ENCODE measurements around the gene SETSIP.
"Not testable (repeated sequence)": the region's sequence is repeated elsewhere in the genome, so short reads cannot be mapped to it uniquely, and the experiment has no call there.

The SETSIP gene

GRCh38 chr1:92037400-92037799, 37.8 kb downstream of the SETSIP start:
- no peak overlapping the region for H3K27ac ChIP-seq (ENCODE audit: insufficient read depth in 1 of 2, low read depth in 1 of 2, low read length in 2 of 2, poor library complexity in 1 of 2, severe bottlenecking in 2 of 2)
- POLR2A ChIA-PET: no interaction called here
- H3K27me3 ChIP-seq (replicated peaks in 2 of 5; ENCODE audit: control insufficient read depth in 4 of 5, insufficient read depth in 5 of 5, low read length in 4 of 5): peaks cover 0 to 5% (median 0%) of the 10 kb centered on the region in 5 experiments
- H3K4me3 ChIP-seq (ENCODE audit: control insufficient read depth in 1 of 7, extremely low read depth in 1 of 7, insufficient read depth in 4 of 7, low read depth in 2 of 7, low read length in 6 of 7): no peak overlapping the region
- no peak for DNase-seq
- no peaks in the 10 kb centered on the region for H3K4me1 ChIP-seq (ENCODE audit: control extremely low read depth in 1 of 4, control insufficient read depth in 4 of 4, insufficient read depth in 4 of 4, low read length in 3 of 4)
- WGBS (ENCODE audit: insufficient coverage): 97% methylated on average over 5 of the region's 6 CpGs
- H3K36me3 ChIP-seq (ENCODE audit: control insufficient read depth in 4 of 4, insufficient read depth in 4 of 4, low read length in 3 of 4): no peaks in the 10 kb centered on the region
- H3K9me3 ChIP-seq (ENCODE audit: control extremely low read depth in 1 of 5, control insufficient read depth in 4 of 5, insufficient read depth in 2 of 5, low read depth in 1 of 5, low read length in 4 of 5): no peaks in the 10 kb centered on the region
- CTCF ChIA-PET: interaction anchor here (1.2 kb wide), 1 partner anchor 17 kb away, joined by 3 read pairs; no protein-coding TSS in a partner anchor

GRCh38 chr1:92031281-92032110, 43.7 kb downstream of the SETSIP start:
- DNase-seq: no peak
- Histone ChIP-seq H3K27ac (ENCODE audit: insufficient read depth in 1 of 2, low read depth in 1 of 2, low read length in 2 of 2, poor library complexity in 1 of 2, severe bottlenecking in 2 of 2) (no peak overlapping the region), H3K4me1 (ENCODE audit: control extremely low read depth in 1 of 4, control insufficient read depth in 4 of 4, insufficient read depth in 4 of 4, low read length in 3 of 4) (peaks cover 5 to 18% (median 17%) of the 10 kb centered on the region in 4 experiments), H3K27me3 (replicated peaks in 2 of 5; ENCODE audit: control insufficient read depth in 4 of 5, insufficient read depth in 5 of 5, low read length in 4 of 5) (peaks cover 0 to 48% (median 14%) of the 10 kb centered on the region in 5 experiments), H3K4me3 (ENCODE audit: control insufficient read depth in 1 of 7, extremely low read depth in 1 of 7, insufficient read depth in 4 of 7, low read depth in 2 of 7, low read length in 6 of 7) (no peak overlapping the region), H3K9me3 (ENCODE audit: control extremely low read depth in 1 of 5, control insufficient read depth in 4 of 5, insufficient read depth in 2 of 5, low read depth in 1 of 5, low read length in 4 of 5) (no peaks in the 10 kb centered on the region), H3K36me3 (ENCODE audit: control insufficient read depth in 4 of 4, insufficient read depth in 4 of 4, low read length in 3 of 4) (no peaks in the 10 kb centered on the region)
- 88% methylated on average over 5 of the region's 6 CpGs for WGBS (ENCODE audit: insufficient coverage)
- CTCF ChIA-PET: interaction anchor here (1.0 to 1.4 kb wide), 3 partner anchors 10 to 285 kb away, joined by 3 to 5 read pairs (median 3); no protein-coding TSS in a partner anchor
- POLR2A ChIA-PET: no interaction called here

- no peaks in the 10 kb centered on the region for H3K9me3 ChIP-seq (ENCODE audit: control extremely low read depth in 1 of 5, control insufficient read depth in 4 of 5, insufficient read depth in 2 of 5, low read depth in 1 of 5, low read length in 4 of 5)
- H3K36me3 ChIP-seq (ENCODE audit: control insufficient read depth in 4 of 4, insufficient read depth in 4 of 4, low read length in 3 of 4): no peaks in the 10 kb centered on the region
- H3K27ac ChIP-seq (ENCODE audit: insufficient read depth in 1 of 2, low read depth in 1 of 2, low read length in 2 of 2, poor library complexity in 1 of 2, severe bottlenecking in 2 of 2): no peak overlapping the region
- 5% methylated on average over 3 of the region's 4 CpGs for WGBS (ENCODE audit: insufficient coverage)
- peaks cover 0 to 48% (median 14%) of the 10 kb centered on the region in 5 experiments for H3K27me3 ChIP-seq (replicated peaks in 2 of 5; ENCODE audit: control insufficient read depth in 4 of 5, insufficient read depth in 5 of 5, low read length in 4 of 5)
- POLR2A ChIA-PET: no interaction called here
- DNase-seq: peak; percentile 39 to 83 (median 73)
- peak overlapping the region in 6 of 7 experiments; percentile 46 to 80 (median 68) for H3K4me3 ChIP-seq (ENCODE audit: control insufficient read depth in 1 of 7, extremely low read depth in 1 of 7, insufficient read depth in 4 of 7, low read depth in 2 of 7, low read length in 6 of 7)
- H3K4me1 ChIP-seq (ENCODE audit: control extremely low read depth in 1 of 4, control insufficient read depth in 4 of 4, insufficient read depth in 4 of 4, low read length in 3 of 4): peaks cover 5 to 18% (median 17%) of the 10 kb centered on the region in 4 experiments
- CTCF ChIA-PET: interaction anchor here (1.0 to 1.4 kb wide), 4 partner anchors 9 to 286 kb away, joined by 3 to 5 read pairs (median 3); no protein-coding TSS in a partner anchor
Measured at GRCh38 chr1:92030656-92031107, 44.5 kb downstream of the SETSIP start.

GRCh38 chr1:92029241-92029922, 45.8 kb downstream of the SETSIP start:
- no peaks in the 10 kb centered on the region for H3K9me3 ChIP-seq (ENCODE audit: control extremely low read depth in 1 of 5, control insufficient read depth in 4 of 5, insufficient read depth in 2 of 5, low read depth in 1 of 5, low read length in 4 of 5)
- peak overlapping the region; percentile 34 to 80 (median 67) for H3K4me3 ChIP-seq (ENCODE audit: control insufficient read depth in 1 of 7, extremely low read depth in 1 of 7, insufficient read depth in 4 of 7, low read depth in 2 of 7, low read length in 6 of 7)
- peaks cover 5 to 18% (median 17%) of the 10 kb centered on the region in 4 experiments for H3K4me1 ChIP-seq (ENCODE audit: control extremely low read depth in 1 of 4, control insufficient read depth in 4 of 4, insufficient read depth in 4 of 4, low read length in 3 of 4)
- H3K27ac ChIP-seq (ENCODE audit: insufficient read depth in 1 of 2, low read depth in 1 of 2, low read length in 2 of 2, poor library complexity in 1 of 2, severe bottlenecking in 2 of 2): no peak overlapping the region
- POLR2A ChIA-PET: no interaction called here
- H3K27me3 ChIP-seq (replicated peaks in 2 of 5; ENCODE audit: control insufficient read depth in 4 of 5, insufficient read depth in 5 of 5, low read length in 4 of 5): peaks cover 0 to 48% (median 14%) of the 10 kb centered on the region in 5 experiments
- no peaks in the 10 kb centered on the region for H3K36me3 ChIP-seq (ENCODE audit: control insufficient read depth in 4 of 4, insufficient read depth in 4 of 4, low read length in 3 of 4)
- DNase-seq: peak in 2 of 3 donors; percentile 1 to 5
- WGBS (ENCODE audit: insufficient coverage): 51% methylated on average over 25 of the region's 31 CpGs
- CTCF ChIA-PET: no interaction called here

GRCh38 chr1:92026806-92027205, 48.4 kb downstream of the SETSIP start:
- 0% methylated on average over 2 of the region's 9 CpGs for WGBS (ENCODE audit: insufficient coverage)
- CTCF ChIA-PET: no interaction called here
- no peaks in the 10 kb centered on the region for H3K36me3 ChIP-seq (ENCODE audit: control insufficient read depth in 4 of 4, insufficient read depth in 4 of 4, low read length in 3 of 4)
- POLR2A ChIA-PET: no interaction called here
- H3K9me3 ChIP-seq (ENCODE audit: control extremely low read depth in 1 of 5, control insufficient read depth in 4 of 5, insufficient read depth in 2 of 5, low read depth in 1 of 5, low read length in 4 of 5): peaks cover 0 to 7% (median 2%) of the 10 kb centered on the region in 5 experiments
- no peak overlapping the region for H3K4me3 ChIP-seq (ENCODE audit: control insufficient read depth in 1 of 7, extremely low read depth in 1 of 7, insufficient read depth in 4 of 7, low read depth in 2 of 7, low read length in 6 of 7)
- peak; percentile 17 to 79 (median 68) for DNase-seq
- H3K27ac ChIP-seq (ENCODE audit: insufficient read depth in 1 of 2, low read depth in 1 of 2, low read length in 2 of 2, poor library complexity in 1 of 2, severe bottlenecking in 2 of 2): no peak overlapping the region
- peaks cover 0 to 42% (median 14%) of the 10 kb centered on the region in 5 experiments for H3K27me3 ChIP-seq (replicated peaks in 2 of 5; ENCODE audit: control insufficient read depth in 4 of 5, insufficient read depth in 5 of 5, low read length in 4 of 5)
- peaks cover 5 to 18% (median 17%) of the 10 kb centered on the region in 4 experiments for H3K4me1 ChIP-seq (ENCODE audit: control extremely low read depth in 1 of 4, control insufficient read depth in 4 of 4, insufficient read depth in 4 of 4, low read length in 3 of 4)

GRCh38 chr1:92026042-92026441, 49.2 kb downstream of the SETSIP start:
- WGBS (ENCODE audit: insufficient coverage): 97% methylated on average over 24 of the region's 29 CpGs
- peaks cover 5 to 17% (median 16%) of the 10 kb centered on the region in 4 experiments for H3K4me1 ChIP-seq (ENCODE audit: control extremely low read depth in 1 of 4, control insufficient read depth in 4 of 4, insufficient read depth in 4 of 4, low read length in 3 of 4)

More at GRCh38 chr1:92026042-92026441, 49.2 kb downstream of the SETSIP start:
- H3K4me3 ChIP-seq (ENCODE audit: control insufficient read depth in 1 of 7, extremely low read depth in 1 of 7, insufficient read depth in 4 of 7, low read depth in 2 of 7, low read length in 6 of 7); CTCF ChIA-PET; H3K27ac ChIP-seq (ENCODE audit: insufficient read depth in 1 of 2, low read depth in 1 of 2, low read length in 2 of 2, poor library complexity in 1 of 2, severe bottlenecking in 2 of 2); DNase-seq; POLR2A ChIA-PET; H3K9me3 ChIP-seq (ENCODE audit: control extremely low read depth in 1 of 5, control insufficient read depth in 4 of 5, insufficient read depth in 2 of 5, low read depth in 1 of 5, low read length in 4 of 5); H3K36me3 ChIP-seq (ENCODE audit: control insufficient read depth in 4 of 4, insufficient read depth in 4 of 4, low read length in 3 of 4): not testable (repeated sequence)
- H3K27me3 ChIP-seq (replicated peaks in 2 of 5; ENCODE audit: control insufficient read depth in 4 of 5, insufficient read depth in 5 of 5, low read length in 4 of 5): peaks cover 0 to 36% (median 14%) of the 10 kb centered on the region in 5 experiments
